Peyer's patch (tissue), 4 donors: ENCODE measurements around the gene RPS27L. TPM values are rescaled to one million over a fixed set of nuclear protein-coding genes. Genes with fewer than 3 reads are reported as not detected.

Source experiments
- DNase-seq, 3 donors: peaks; one replicate each; pipeline ENCODE4 v3.0.0-alpha.2; 2017 to 2019
- H3K27ac ChIP-seq, 4 donors: fragments of 200-600 bp; sonication (generic); one replicate each; pipeline ENCODE4 v1.5.1; 2016 to 2019
- H3K27me3 ChIP-seq, 2 donors: fragments of 200-600 bp; sonication (generic); one replicate each; pipeline ENCODE4 v1.5.1; 2019
- H3K36me3 ChIP-seq, 3 donors: fragments of 200-600 bp; sonication (generic); one replicate each; pipeline ENCODE4 v1.5.1; 2016 to 2019
- H3K4me1 ChIP-seq, 4 donors: fragments of 200-600 bp; sonication (generic); one replicate each; pipeline ENCODE4 v1.5.1; 2016 to 2019
- H3K4me3 ChIP-seq, 4 donors: fragments of 200-600 bp; sonication (generic); 1 replicate in 3 of 4; 2 replicates in 1 of 4; pipeline ENCODE4 v1.5.1; 2016 to 2019; ENCODE audit warnings: mild to moderate bottlenecking in 1 of 4
- H3K9me3 ChIP-seq, 4 donors: fragments of 200-600 bp; sonication (generic); one replicate each; pipeline ENCODE4 v1.5.1; 2016 to 2019; ENCODE audit warnings: mild to moderate bottlenecking in 1 of 4
- POLR2A ChIP-seq, 2 donors: fragments of 450-650 bp; IDR thresholded peaks; one replicate each; pipeline ENCODE4 v1.5.1; 2017; ENCODE audit warnings: antibody characterized with exemption in 2 of 2, mild to moderate bottlenecking in 2 of 2, moderate library complexity in 2 of 2
- total RNA-seq, 4 donors: library from RNA; depleted of rRNA; stranded (reverse); fragments of >200 nt; gene quantifications; one replicate each; pipeline ENCODE4 v1.1.0, GENCODE V29; 2016
- TF ChIP-seq, protein P1 (sequence below), 6 experiments: fragments of 450-650 bp in 4 of 6; fragments of 200-600 bp in 2 of 6; sonication (generic) in 1 of 6; IDR thresholded peaks; one replicate each; pipeline ENCODE4 v1.5.1; 2017 to 2019; ENCODE audit warnings: antibody characterized with exemption in 6 of 6, mild to moderate bottlenecking in 3 of 6, moderate library complexity in 1 of 6

RPS27L gene
- total RNA-seq, 4 donors from 2014 or later = 78.4 to 226 (median 110) TPM

DNA sequence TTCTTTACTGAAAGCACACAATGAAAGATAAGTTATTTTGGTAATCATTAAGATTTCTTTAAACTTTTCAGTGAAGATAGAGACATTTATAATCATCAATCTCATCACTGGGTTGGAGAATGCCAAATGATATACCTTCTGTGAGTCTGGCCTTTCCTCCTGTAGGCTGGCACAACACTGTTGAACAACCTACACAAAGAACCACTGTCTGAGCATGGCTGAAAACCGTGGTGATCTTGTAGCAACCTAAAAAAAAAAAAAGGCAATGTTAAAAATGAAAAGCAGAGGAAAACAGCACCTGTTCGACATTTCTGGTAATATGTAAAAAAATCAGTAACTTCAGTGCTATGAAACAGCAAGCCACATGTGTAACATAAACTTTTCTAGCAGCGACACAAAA, 1.8 kb downstream of the RPS27L start:
- no peak for DNase-seq
- peaks cover 0 to 43% (median 0%) of the 10 kb centered on the region in 3 donors for H3K36me3 ChIP-seq
- TF ChIP-seq, protein P1, sequence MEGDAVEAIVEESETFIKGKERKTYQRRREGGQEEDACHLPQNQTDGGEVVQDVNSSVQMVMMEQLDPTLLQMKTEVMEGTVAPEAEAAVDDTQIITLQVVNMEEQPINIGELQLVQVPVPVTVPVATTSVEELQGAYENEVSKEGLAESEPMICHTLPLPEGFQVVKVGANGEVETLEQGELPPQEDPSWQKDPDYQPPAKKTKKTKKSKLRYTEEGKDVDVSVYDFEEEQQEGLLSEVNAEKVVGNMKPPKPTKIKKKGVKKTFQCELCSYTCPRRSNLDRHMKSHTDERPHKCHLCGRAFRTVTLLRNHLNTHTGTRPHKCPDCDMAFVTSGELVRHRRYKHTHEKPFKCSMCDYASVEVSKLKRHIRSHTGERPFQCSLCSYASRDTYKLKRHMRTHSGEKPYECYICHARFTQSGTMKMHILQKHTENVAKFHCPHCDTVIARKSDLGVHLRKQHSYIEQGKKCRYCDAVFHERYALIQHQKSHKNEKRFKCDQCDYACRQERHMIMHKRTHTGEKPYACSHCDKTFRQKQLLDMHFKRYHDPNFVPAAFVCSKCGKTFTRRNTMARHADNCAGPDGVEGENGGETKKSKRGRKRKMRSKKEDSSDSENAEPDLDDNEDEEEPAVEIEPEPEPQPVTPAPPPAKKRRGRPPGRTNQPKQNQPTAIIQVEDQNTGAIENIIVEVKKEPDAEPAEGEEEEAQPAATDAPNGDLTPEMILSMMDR (IDR thresholded peaks at IDR 0.05) = no peak
- TF ChIP-seq POLR2A (IDR thresholded peaks at IDR 0.05) = no peak
- H3K9me3 ChIP-seq = no peaks in the 10 kb centered on the region
- H3K4me3 ChIP-seq = peak overlapping the region in 2 of 4 donors; percentile 72
- peaks cover 0 to 17% (median 6%) of the 10 kb centered on the region in 4 donors for H3K4me1 ChIP-seq
- no peaks in the 10 kb centered on the region for H3K27me3 ChIP-seq
- peak overlapping the region in 1 of 4 donors; percentile 96 for H3K27ac ChIP-seq

DNA sequence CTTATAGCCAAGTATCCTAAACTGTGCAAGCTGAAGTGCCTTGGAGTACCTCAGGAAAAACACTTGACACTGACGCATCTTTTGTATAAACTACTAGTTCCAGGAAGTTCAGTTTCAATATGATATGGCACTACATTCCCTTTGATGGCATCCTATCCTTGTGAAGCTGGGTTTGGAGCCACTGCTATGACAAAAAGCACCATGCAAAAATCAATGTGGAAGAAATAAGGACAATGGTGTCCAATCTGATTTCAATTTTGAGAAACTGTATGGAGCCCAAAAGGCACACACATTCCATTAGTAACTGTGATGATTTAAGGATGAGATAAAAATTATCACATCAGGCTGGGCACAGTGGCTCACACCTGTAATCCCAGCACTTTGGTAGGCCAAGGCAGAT, 5.6 kb downstream of the RPS27L start:
- H3K36me3 ChIP-seq = peaks cover 0 to 63% (median 0%) of the 10 kb centered on the region in 3 donors
- DNase-seq = no peak
- no peaks in the 10 kb centered on the region for H3K27me3 ChIP-seq
- peaks cover 0 to 17% (median 6%) of the 10 kb centered on the region in 4 donors for H3K4me1 ChIP-seq
- TF ChIP-seq, protein P1 (IDR thresholded peaks at IDR 0.05) = no peak
- no peak for TF ChIP-seq POLR2A (IDR thresholded peaks at IDR 0.05)
- H3K27ac ChIP-seq = no peak overlapping the region
- H3K4me3 ChIP-seq = no peak overlapping the region
- no peaks in the 10 kb centered on the region for H3K9me3 ChIP-seq

DNA sequence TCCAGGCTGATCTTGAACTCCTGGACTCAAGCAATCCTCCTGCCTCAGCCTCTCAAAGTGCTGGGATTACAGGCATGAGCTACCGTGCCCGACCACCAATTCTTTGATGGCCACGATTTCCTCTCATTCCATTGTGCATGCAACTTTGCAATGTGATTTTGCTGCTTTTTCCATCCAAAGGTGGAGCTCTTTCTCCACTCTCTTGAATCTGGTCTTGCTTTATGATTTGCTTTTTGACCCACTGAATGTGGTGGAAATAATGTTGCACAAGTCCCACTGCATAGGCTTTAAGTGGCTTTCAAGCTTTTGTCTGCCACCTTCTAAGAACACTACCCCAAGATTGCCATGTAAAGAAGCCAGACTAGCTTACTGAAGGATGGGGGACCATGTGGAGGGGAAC, 10.6 kb downstream of the RPS27L start:
- no peak for TF ChIP-seq POLR2A (IDR thresholded peaks at IDR 0.05)
- TF ChIP-seq, protein P1 (IDR thresholded peaks at IDR 0.05) = peak in 1 of 6 experiments; percentile 14
- H3K4me1 ChIP-seq = no peaks in the 10 kb centered on the region
- H3K36me3 ChIP-seq = peaks cover 0 to 43% (median 0%) of the 10 kb centered on the region in 3 donors
- H3K4me3 ChIP-seq = no peak overlapping the region
- no peak for DNase-seq
- no peaks in the 10 kb centered on the region for H3K9me3 ChIP-seq
- H3K27me3 ChIP-seq = no peaks in the 10 kb centered on the region
- H3K27ac ChIP-seq = no peak overlapping the region

DNA sequence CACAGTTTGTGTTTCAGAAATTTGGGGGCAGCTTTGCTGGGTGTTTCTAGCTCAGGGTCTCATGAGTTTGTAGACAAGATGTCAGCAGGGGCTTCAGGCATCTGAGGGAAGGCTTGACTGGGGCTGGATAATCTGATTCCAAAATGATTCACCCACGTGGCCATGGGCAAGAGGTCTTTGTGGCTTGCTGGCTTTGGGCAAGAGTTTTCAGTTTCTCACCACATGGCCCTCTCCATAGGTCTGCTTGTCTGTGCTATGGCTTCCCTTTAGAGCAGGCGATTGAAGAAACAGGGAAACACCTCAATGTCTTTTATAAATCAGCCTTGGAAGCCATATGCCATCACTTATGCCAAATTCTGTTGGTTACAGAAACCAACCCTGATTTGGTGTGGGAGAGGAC, 11.9 kb downstream of the RPS27L start:
- Histone ChIP-seq H3K4me1 (no peaks in the 10 kb centered on the region), H3K27me3 (no peaks in the 10 kb centered on the region), H3K27ac (no peak overlapping the region), H3K4me3 (no peak overlapping the region), H3K36me3 (peaks cover 0 to 33% (median 0%) of the 10 kb centered on the region in 3 donors), H3K9me3 (no peaks in the 10 kb centered on the region)
- no peak for DNase-seq
- no peak for TF ChIP-seq POLR2A (IDR thresholded peaks at IDR 0.05)
- TF ChIP-seq, protein P1 (IDR thresholded peaks at IDR 0.05) = no peak

- Histone ChIP-seq H3K27ac (no peak overlapping the region), H3K36me3 (peaks cover 0 to 9% (median 0%) of the 10 kb centered on the region in 3 donors), H3K9me3 (no peaks in the 10 kb centered on the region), H3K4me1 (no peaks in the 10 kb centered on the region), H3K4me3 (no peak overlapping the region), H3K27me3 (no peaks in the 10 kb centered on the region)
- DNase-seq = no peak
- TF ChIP-seq, protein P1 (IDR thresholded peaks at IDR 0.05) = no peak
- TF ChIP-seq POLR2A (IDR thresholded peaks at IDR 0.05) = no peak
These were observed 16.3 kb downstream of the RPS27L start for GRCh38 chr15:63140936-63141335.

DNA sequence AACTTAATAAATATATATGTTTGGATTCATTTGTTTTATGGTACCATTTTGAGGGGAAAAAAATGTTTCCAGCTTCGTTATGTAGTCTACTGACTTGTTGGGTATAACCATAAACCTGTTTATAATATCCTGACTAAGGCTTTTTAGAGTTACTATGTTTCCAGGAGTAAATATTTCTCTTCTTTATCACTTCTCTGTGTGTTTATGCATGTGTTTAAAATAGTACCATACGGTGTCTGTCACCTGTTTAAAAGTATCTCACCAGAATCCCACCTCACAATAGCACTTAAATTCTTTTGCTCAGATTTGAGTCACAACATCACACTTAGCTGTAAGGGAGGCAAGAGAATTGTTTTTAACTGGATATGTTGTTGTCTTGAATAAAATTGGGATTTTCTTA, 20.5 kb downstream of the RPS27L start:
- H3K27me3 ChIP-seq = no peaks in the 10 kb centered on the region

More for the DNA sequence above, 20.5 kb downstream of the RPS27L start:
- Histone ChIP-seq H3K36me3 (no peaks in the 10 kb centered on the region), H3K4me1 (no peaks in the 10 kb centered on the region), H3K4me3 (no peak overlapping the region), H3K27ac (no peak overlapping the region), H3K9me3 (no peaks in the 10 kb centered on the region)
- DNase-seq = no peak
- no peak for TF ChIP-seq POLR2A (IDR thresholded peaks at IDR 0.05)
- TF ChIP-seq, protein P1 (IDR thresholded peaks at IDR 0.05) = no peak
